ENCODE data around the gene CACNB2. TPM values are rescaled to one million over a fixed set of nuclear protein-coding genes. Genes with fewer than 3 reads are reported as not detected.

The CACNB2 gene
- total RNA-seq, 1 donor from 2014 or later = not detected

DNA sequence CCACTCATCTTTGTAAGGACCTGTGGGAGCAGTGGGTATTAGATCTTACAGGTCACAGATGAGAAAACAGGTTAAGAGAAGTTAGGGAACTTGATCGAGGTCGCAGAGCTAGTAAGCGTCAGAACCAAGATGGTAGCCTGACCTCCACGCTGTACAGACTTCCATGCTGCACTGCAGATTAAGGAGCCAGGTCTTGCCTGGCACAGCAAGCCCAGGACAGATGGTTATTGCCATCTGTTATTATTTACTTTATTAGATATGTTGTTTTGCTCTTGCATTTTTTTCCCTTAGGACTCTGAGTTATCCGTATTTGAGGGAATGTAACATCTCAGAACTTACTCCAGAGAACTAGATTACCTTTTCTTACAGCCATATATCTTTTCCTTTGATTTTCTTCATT, 363.9 kb downstream of the CACNB2 start:
- Mint-ChIP-seq H3K4me1 (no peaks in the 10 kb centered on the region), H3K4me3 (no peak overlapping the region), H3K27me3 (no peaks in the 10 kb centered on the region), H3K9me3 (no peaks in the 10 kb centered on the region), H3K27ac (no peak overlapping the region), H3K36me3 (ENCODE audit: low read depth) (no peaks in the 10 kb centered on the region)
- no peak for DNase-seq
- ATAC-seq (ENCODE audit: low read depth) = no peak
- TF ChIP-seq, protein P1, sequence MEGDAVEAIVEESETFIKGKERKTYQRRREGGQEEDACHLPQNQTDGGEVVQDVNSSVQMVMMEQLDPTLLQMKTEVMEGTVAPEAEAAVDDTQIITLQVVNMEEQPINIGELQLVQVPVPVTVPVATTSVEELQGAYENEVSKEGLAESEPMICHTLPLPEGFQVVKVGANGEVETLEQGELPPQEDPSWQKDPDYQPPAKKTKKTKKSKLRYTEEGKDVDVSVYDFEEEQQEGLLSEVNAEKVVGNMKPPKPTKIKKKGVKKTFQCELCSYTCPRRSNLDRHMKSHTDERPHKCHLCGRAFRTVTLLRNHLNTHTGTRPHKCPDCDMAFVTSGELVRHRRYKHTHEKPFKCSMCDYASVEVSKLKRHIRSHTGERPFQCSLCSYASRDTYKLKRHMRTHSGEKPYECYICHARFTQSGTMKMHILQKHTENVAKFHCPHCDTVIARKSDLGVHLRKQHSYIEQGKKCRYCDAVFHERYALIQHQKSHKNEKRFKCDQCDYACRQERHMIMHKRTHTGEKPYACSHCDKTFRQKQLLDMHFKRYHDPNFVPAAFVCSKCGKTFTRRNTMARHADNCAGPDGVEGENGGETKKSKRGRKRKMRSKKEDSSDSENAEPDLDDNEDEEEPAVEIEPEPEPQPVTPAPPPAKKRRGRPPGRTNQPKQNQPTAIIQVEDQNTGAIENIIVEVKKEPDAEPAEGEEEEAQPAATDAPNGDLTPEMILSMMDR (IDR thresholded peaks at IDR 0.05) = no peak
- POLR2A ChIA-PET = no interaction called here
- CTCF ChIA-PET = no interaction called here
- intact Hi-C loops (cut with micrococcal nuclease) = no loop called here

GRCh38 chr10:18505456-18506118, 365.4 kb downstream of the CACNB2 start:
- CTCF ChIA-PET = no interaction called here
- TF ChIP-seq, protein P1 (IDR thresholded peaks at IDR 0.05) = no peak
- Mint-ChIP-seq H3K4me3 (no peak overlapping the region), H3K9me3 (no peaks in the 10 kb centered on the region), H3K27me3 (no peaks in the 10 kb centered on the region), H3K36me3 (ENCODE audit: low read depth) (no peaks in the 10 kb centered on the region), H3K27ac (no peak overlapping the region), H3K4me1 (no peaks in the 10 kb centered on the region)
- intact Hi-C loops (cut with micrococcal nuclease) = no loop called here
- POLR2A ChIA-PET = no interaction called here
- ATAC-seq (ENCODE audit: low read depth) = no peak
- no peak for DNase-seq

- POLR2A ChIA-PET = interaction anchor here (0.7 kb wide), 1 partner anchor 11 kb away, joined by 3 read pairs; no protein-coding TSS in a partner anchor
- Mint-ChIP-seq H3K9me3 (peaks cover 4% of the 10 kb centered on the region), H3K27me3 (no peaks in the 10 kb centered on the region), H3K4me1 (no peaks in the 10 kb centered on the region), H3K27ac (no peak overlapping the region), H3K36me3 (ENCODE audit: low read depth) (peaks cover 4% of the 10 kb centered on the region), H3K4me3 (no peak overlapping the region)
- intact Hi-C loops (cut with micrococcal nuclease) = no loop called here
- DNase-seq (no peak), ATAC-seq (ENCODE audit: low read depth) (no peak)
- TF ChIP-seq, protein P1 (IDR thresholded peaks at IDR 0.05) = no peak
- CTCF ChIA-PET = no interaction called here
These were observed 368.4 kb downstream of the CACNB2 start for GRCh38 chr10:18508587-18508986.

- intact Hi-C loops (cut with micrococcal nuclease) = no loop called here
- DNase-seq = no peak
- H3K9me3 Mint-ChIP-seq = peaks cover 4% of the 10 kb centered on the region
- POLR2A ChIA-PET = no interaction called here
- no peaks in the 10 kb centered on the region for H3K4me1 Mint-ChIP-seq
- no peaks in the 10 kb centered on the region for H3K27me3 Mint-ChIP-seq
- H3K4me3 Mint-ChIP-seq = no peak overlapping the region
- CTCF ChIA-PET = no interaction called here
- peaks cover 4% of the 10 kb centered on the region for H3K36me3 Mint-ChIP-seq (ENCODE audit: low read depth)
- no peak overlapping the region for H3K27ac Mint-ChIP-seq
- ATAC-seq (ENCODE audit: low read depth) = no peak
- TF ChIP-seq, protein P1 (IDR thresholded peaks at IDR 0.05) = no peak
These were observed 374.3 kb downstream of the CACNB2 start for GRCh38 chr10:18514537-18514936.

DNA sequence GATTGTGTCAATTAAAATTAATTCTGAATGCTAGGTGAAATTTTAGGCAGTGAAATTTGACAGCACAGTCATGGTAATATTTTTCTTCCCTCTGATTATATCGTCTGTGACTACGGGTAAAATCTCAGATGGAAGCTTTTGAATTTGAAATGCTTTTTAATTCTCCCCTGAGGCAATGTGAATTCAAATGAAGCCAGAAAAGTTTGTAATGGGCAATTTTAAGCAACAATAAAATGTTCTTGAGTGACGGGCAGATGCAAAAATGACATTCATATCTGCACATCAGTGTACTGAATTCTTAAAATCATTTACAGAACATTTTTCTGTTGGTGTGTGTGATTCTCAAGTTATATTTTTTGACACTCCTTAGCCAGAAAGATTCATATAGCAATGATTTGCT, 376.6 kb downstream of the CACNB2 start:
- TF ChIP-seq, protein P1 (IDR thresholded peaks at IDR 0.05) = no peak
- Mint-ChIP-seq H3K9me3 (peaks cover 10% of the 10 kb centered on the region), H3K36me3 (ENCODE audit: low read depth) (peaks cover 4% of the 10 kb centered on the region), H3K4me1 (no peaks in the 10 kb centered on the region), H3K4me3 (no peak overlapping the region), H3K27me3 (no peaks in the 10 kb centered on the region), H3K27ac (no peak overlapping the region)
- ChIA-PET CTCF (no interaction called here), POLR2A (no interaction called here)
- intact Hi-C loops (cut with micrococcal nuclease) = no loop called here
- DNase-seq (no peak), ATAC-seq (ENCODE audit: low read depth) (no peak)
